GM12891 (cell line): Measurements from ENCODE around the gene AHI1.
"Not testable (repeated sequence)": the region's sequence is repeated elsewhere in the genome, so short reads cannot be mapped to it uniquely, and the experiment has no call there.

ENCODE experiments used
- PAX5 ChIP-seq: IDR thresholded peaks from 2 replicates; pipeline ENCODE4 v1.6.1; 2011; ENCODE audit warnings: low read length, moderate library complexity, mild to moderate bottlenecking; ENCODE audit not compliant: insufficient read depth, severe bottlenecking
- POLR2A ChIP-seq: IDR thresholded peaks from 2 replicates; pipeline ENCODE4 v1.6.1; 2011; ENCODE audit warnings: low read depth, low read length, control low read depth
- POLR2AphosphoS5 ChIP-seq: IDR thresholded peaks from 2 replicates; pipeline ENCODE4 v1.6.1; 2011; ENCODE audit warnings: low read depth, low read length, control low read depth
- POU2F2 ChIP-seq: IDR thresholded peaks from 2 replicates; pipeline ENCODE4 v1.6.1; 2011; ENCODE audit warnings: low read depth, mild to moderate bottlenecking, control low read depth, low read length, moderate library complexity
- SPI1 ChIP-seq: IDR thresholded peaks from 2 replicates; pipeline ENCODE4 v1.6.1; 2011; ENCODE audit warnings: low read depth, low read length, control low read depth
- TAF1 ChIP-seq: IDR thresholded peaks from 2 replicates; pipeline ENCODE4 v1.6.1; 2011; ENCODE audit warnings: low read depth, low read length, control low read depth

GRCh38 chr6:135246412-135247012 is 251.0 kb downstream of the AHI1 start:
- TF ChIP-seq POLR2AphosphoS5, POLR2A, TAF1, SPI1, POU2F2, PAX5: not testable (repeated sequence)
